CD4-positive, alpha-beta T cell (primary cell): ENCODE results near the gene OR1I1. TPM values are rescaled to one million over a fixed set of nuclear protein-coding genes. Genes with fewer than 3 reads are reported as not detected.
"Not testable (repeated sequence)": the region's sequence is repeated elsewhere in the genome, so short reads cannot be mapped to it uniquely, and the experiment has no call there.

Experiments used
- ATAC-seq: fragments of 200-7000 bp; cut with Tn5 transposase; one replicate; pipeline ENCODE4 v1.10.0; 2022; ENCODE audit warnings: mild to moderate bottlenecking; ENCODE audit not compliant: poor library complexity
- CTCF ChIA-PET: fragments of 350-600 bp; sonication (Branson Sonifier 250); formaldehyde crosslinking; loops from one replicate; lab custom pipeline; 2021; ENCODE audit warnings: antibody characterized with exemption, inconsistent platforms; lab: Charles Lee
- POLR2A ChIA-PET: fragments of 350-600 bp; sonication (Branson Sonifier 250); formaldehyde crosslinking; loops from one replicate; lab custom pipeline; 2021; ENCODE audit warnings: antibody characterized with exemption, inconsistent platforms; lab: Charles Lee
- DNase-seq, 14 experiments: peaks; one replicate each; pipeline ENCODE4 v3.0.0-alpha.2; 2013 to 2020; ENCODE audit warnings: mixed read lengths in 2 of 14
- H3K27ac ChIP-seq, 2 donors: one replicate each; pipeline versions ENCODE4 v1.5.1 to v1.7.0; 2013; ENCODE audit warnings: low read length in 2 of 2, low read depth in 1 of 2, mild to moderate bottlenecking in 1 of 2
- H3K27me3 ChIP-seq, 2 experiments: 1 replicate in 1 of 2; 2 replicates in 1 of 2; pipeline versions ENCODE4 v1.6.1 to v1.7.0; 2013; ENCODE audit warnings: low read length in 2 of 2, control low read depth in 1 of 2, mild to moderate bottlenecking in 1 of 2, moderate library complexity in 1 of 2; ENCODE audit not compliant: insufficient read depth in 2 of 2, control insufficient read depth in 1 of 2
- H3K36me3 ChIP-seq: one replicate; pipeline ENCODE4 v1.6.1; 2013; ENCODE audit warnings: low read length, control low read depth; ENCODE audit not compliant: insufficient read depth
- H3K4me1 ChIP-seq: one replicate; pipeline ENCODE4 v1.6.1; 2013; ENCODE audit warnings: low read length, control low read depth; ENCODE audit not compliant: insufficient read depth
- H3K4me3 ChIP-seq: one replicate; pipeline ENCODE4 v1.5.1; 2013; ENCODE audit warnings: mild to moderate bottlenecking, low read length, moderate library complexity
- H3K9me3 ChIP-seq, 2 experiments: 1 replicate in 1 of 2; 2 replicates in 1 of 2; pipeline versions ENCODE4 v1.6.1 to v1.7.0; 2013; ENCODE audit warnings: low read length in 2 of 2, mild to moderate bottlenecking in 2 of 2, control low read depth in 1 of 2, moderate library complexity in 1 of 2; ENCODE audit not compliant: control insufficient read depth in 1 of 2, insufficient read depth in 1 of 2
- H3K27ac Mint-ChIP-seq: one replicate; pipeline ENCODE4 v1.8.0; 2020; ENCODE audit warnings: mixed read lengths
- H3K27me3 Mint-ChIP-seq: one replicate; pipeline ENCODE4 v1.8.0; 2021; ENCODE audit warnings: mixed read lengths
- H3K36me3 Mint-ChIP-seq: one replicate; pipeline ENCODE4 v1.8.0; 2021; ENCODE audit warnings: low read depth, mixed read lengths
- H3K4me1 Mint-ChIP-seq: one replicate; pipeline ENCODE4 v1.8.0; 2021; ENCODE audit warnings: low read depth, mixed read lengths
- H3K4me3 Mint-ChIP-seq: one replicate; pipeline ENCODE4 v1.8.0; 2020; ENCODE audit warnings: mild to moderate bottlenecking, mixed read lengths
- H3K9me3 Mint-ChIP-seq: one replicate; pipeline ENCODE4 v1.8.0; 2020; ENCODE audit warnings: mixed read lengths
- CTCF ChIP-seq: fragments of 200-600 bp; IDR thresholded peaks from one replicate; pipeline ENCODE4 v1.8.0; 2022; ENCODE audit warnings: antibody characterized with exemption, mild to moderate bottlenecking
- intact Hi-C, 2 experiments: fragments of 100-400 bp; cut with DNase I in 1 of 2; cut with micrococcal nuclease in 1 of 2; formaldehyde crosslinking; loops; one replicate each; pipeline versions ENCODE4 v1.15.1 to v1.9.0; 2023 to 2025; cut with DNase I, micrococcal nuclease
- total RNA-seq, 174 experiments: library from RNA in 2 of 174; stranded (reverse) in 2 of 174; gene quantifications; one replicate each; pipeline ENCODE4 v1.2.3 and lab custom pipeline; 2021 to 2026

OR1I1 gene
- total RNA-seq, 2 experiments from 2014 or later = not detected

GRCh38 chr19:15096223-15096622 is 14.2 kb downstream of the OR1I1 start:
- Histone ChIP-seq H3K4me3 (no peak overlapping the region), H3K9me3 (no peaks in the 10 kb centered on the region), H3K36me3 (no peaks in the 10 kb centered on the region), H3K4me1 (peaks cover 8% of the 10 kb centered on the region), H3K27me3 (no peaks in the 10 kb centered on the region), H3K27ac (no peak overlapping the region)
- Mint-ChIP-seq H3K27ac (no peak overlapping the region), H3K9me3 (no peaks in the 10 kb centered on the region), H3K4me3 (no peak overlapping the region), H3K27me3 (no peaks in the 10 kb centered on the region), H3K4me1 (peaks cover 8% of the 10 kb centered on the region), H3K36me3 (no peaks in the 10 kb centered on the region)
- no peak for ATAC-seq
- no peak for TF ChIP-seq CTCF
- ChIA-PET CTCF (no interaction called here), POLR2A (no interaction called here)
- intact Hi-C loops = loop anchor here in 1 of 2 experiments (10.0 kb wide), 1 partner anchor 169 kb away; no protein-coding TSS in a partner anchor
- no peak for DNase-seq

- H3K27me3 ChIP-seq, H3K4me1 Mint-ChIP-seq, H3K36me3 ChIP-seq, H3K27ac Mint-ChIP-seq, POLR2A ChIA-PET, H3K36me3 Mint-ChIP-seq, H3K4me3 Mint-ChIP-seq, H3K27me3 Mint-ChIP-seq, CTCF ChIA-PET, H3K27ac ChIP-seq, DNase-seq, H3K4me3 ChIP-seq, H3K4me1 ChIP-seq, H3K9me3 ChIP-seq, H3K9me3 Mint-ChIP-seq, ATAC-seq: not testable (repeated sequence)
- intact Hi-C loops = loop anchor here in 1 of 2 experiments (10.0 kb wide), 1 partner anchor 167 kb away; no protein-coding TSS in a partner anchor
Measured at GRCh38 chr19:15097980-15098379, 16.0 kb downstream of the OR1I1 start.

- no peak for TF ChIP-seq CTCF
- H3K27me3 Mint-ChIP-seq = no peaks in the 10 kb centered on the region
- no peaks in the 10 kb centered on the region for H3K36me3 ChIP-seq
- H3K4me3 Mint-ChIP-seq = no peak overlapping the region
- H3K36me3 Mint-ChIP-seq = peaks cover 3% of the 10 kb centered on the region
- H3K9me3 Mint-ChIP-seq = no peaks in the 10 kb centered on the region
- no peaks in the 10 kb centered on the region for H3K4me1 Mint-ChIP-seq
- no peak overlapping the region for H3K27ac ChIP-seq
- intact Hi-C loops = loop anchor here in 1 of 2 experiments (10.0 kb wide), 1 partner anchor 166 kb away; no protein-coding TSS in a partner anchor
- DNase-seq (no peak), ATAC-seq (no peak)
- H3K27ac Mint-ChIP-seq = no peak overlapping the region
- ChIA-PET CTCF (no interaction called here), POLR2A (no interaction called here)
- no peak overlapping the region for H3K4me3 ChIP-seq
- H3K9me3 ChIP-seq = peaks cover 6 to 9% of the 10 kb centered on the region in 2 experiments
- no peaks in the 10 kb centered on the region for H3K4me1 ChIP-seq
- no peaks in the 10 kb centered on the region for H3K27me3 ChIP-seq
Measured at GRCh38 chr19:15098460-15098859, 16.4 kb downstream of the OR1I1 start.

GRCh38 chr19:15099017-15099582 is 17.1 kb downstream of the OR1I1 start:
- H3K36me3 ChIP-seq = no peaks in the 10 kb centered on the region
- Mint-ChIP-seq H3K27ac (no peak overlapping the region), H3K4me3 (no peak overlapping the region), H3K4me1 (no peaks in the 10 kb centered on the region), H3K27me3 (no peaks in the 10 kb centered on the region), H3K9me3 (peaks cover under 1% of the 10 kb centered on the region), H3K36me3 (peaks cover 3% of the 10 kb centered on the region)
- peaks cover 9 to 12% of the 10 kb centered on the region in 2 experiments for H3K9me3 ChIP-seq
- ATAC-seq (no peak), DNase-seq (no peak)
- POLR2A ChIA-PET = no interaction called here
- CTCF ChIA-PET = no interaction called here
- no peak for TF ChIP-seq CTCF
- H3K27ac ChIP-seq = no peak overlapping the region
- H3K27me3 ChIP-seq = no peaks in the 10 kb centered on the region
- H3K4me3 ChIP-seq = no peak overlapping the region
- no peaks in the 10 kb centered on the region for H3K4me1 ChIP-seq
- intact Hi-C loops = loop anchor here in 1 of 2 experiments (10.0 kb wide), 1 partner anchor 166 kb away; no protein-coding TSS in a partner anchor
